UCSD-AML1 (cell line): ENCODE results near the gene KIAA0753.
A peak's percentile ranks its signal among the peaks of the same experiment; 100 is the strongest.
"Not testable (repeated sequence)": the region's sequence is repeated elsewhere in the genome, so short reads cannot be mapped to it uniquely, and the experiment has no call there.

Experiments
- DNase-seq: peaks from one replicate; lab custom pipeline; 2025; ENCODE audit not compliant: unreplicated experiment; lab: John Stamatoyannopoulos, UW

KIAA0753 gene

GRCh38 chr17:6668727-6669425 is 28.4 kb upstream of the KIAA0753 start:
- DNase-seq: no peak

- no peak for DNase-seq
Observed at GRCh38 chr17:6668219-6668618, 27.7 kb upstream of the KIAA0753 start.

GRCh38 chr17:6667516-6667915 is 27.0 kb upstream of the KIAA0753 start:
- no peak for DNase-seq

DNA sequence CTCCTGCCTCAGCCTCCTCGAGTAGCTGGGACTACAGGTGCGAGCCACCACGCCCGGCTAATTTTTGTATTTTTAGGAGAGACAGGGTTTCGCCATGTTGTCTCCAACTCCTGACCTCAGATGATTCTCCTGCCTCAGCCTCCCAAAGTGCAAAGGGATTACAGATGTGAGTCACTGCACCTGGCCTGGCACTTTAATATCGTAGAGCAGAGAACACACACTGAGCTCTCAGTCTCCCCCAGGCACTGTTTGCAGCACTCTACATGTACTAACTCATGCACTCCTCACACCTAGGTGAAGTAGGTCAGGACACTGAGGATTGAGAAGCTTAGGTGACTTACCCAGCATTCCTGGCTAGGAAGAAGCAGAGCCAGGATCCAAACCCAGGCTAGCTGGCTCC is 26.0 kb upstream of the KIAA0753 start:
- DNase-seq: no peak

GRCh38 chr17:6666077-6666521 is 25.6 kb upstream of the KIAA0753 start:
- peak; percentile 67 for DNase-seq

- DNase-seq: not testable (repeated sequence)
Observed at GRCh38 chr17:6663200-6663599, 22.7 kb upstream of the KIAA0753 start.

DNA sequence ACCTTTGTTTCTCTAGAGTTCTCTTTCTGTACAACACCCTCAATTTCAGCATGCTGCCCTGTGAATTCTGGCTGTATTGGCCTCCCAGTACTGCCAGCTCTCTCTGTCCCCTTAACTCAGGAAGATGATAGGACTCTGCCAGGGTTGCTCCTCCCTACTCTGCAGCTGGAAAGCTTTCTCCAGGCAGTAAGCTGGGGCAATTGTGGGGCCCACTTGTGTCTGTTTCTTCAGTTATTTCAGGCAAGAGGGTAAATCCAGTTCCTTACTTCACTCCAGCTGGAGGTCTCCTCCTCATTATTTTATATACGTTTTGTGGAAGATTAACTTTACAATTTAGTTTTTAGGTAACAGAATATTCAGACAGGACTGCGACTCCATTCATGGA is 20.9 kb upstream of the KIAA0753 start:
- DNase-seq: no peak

DNA sequence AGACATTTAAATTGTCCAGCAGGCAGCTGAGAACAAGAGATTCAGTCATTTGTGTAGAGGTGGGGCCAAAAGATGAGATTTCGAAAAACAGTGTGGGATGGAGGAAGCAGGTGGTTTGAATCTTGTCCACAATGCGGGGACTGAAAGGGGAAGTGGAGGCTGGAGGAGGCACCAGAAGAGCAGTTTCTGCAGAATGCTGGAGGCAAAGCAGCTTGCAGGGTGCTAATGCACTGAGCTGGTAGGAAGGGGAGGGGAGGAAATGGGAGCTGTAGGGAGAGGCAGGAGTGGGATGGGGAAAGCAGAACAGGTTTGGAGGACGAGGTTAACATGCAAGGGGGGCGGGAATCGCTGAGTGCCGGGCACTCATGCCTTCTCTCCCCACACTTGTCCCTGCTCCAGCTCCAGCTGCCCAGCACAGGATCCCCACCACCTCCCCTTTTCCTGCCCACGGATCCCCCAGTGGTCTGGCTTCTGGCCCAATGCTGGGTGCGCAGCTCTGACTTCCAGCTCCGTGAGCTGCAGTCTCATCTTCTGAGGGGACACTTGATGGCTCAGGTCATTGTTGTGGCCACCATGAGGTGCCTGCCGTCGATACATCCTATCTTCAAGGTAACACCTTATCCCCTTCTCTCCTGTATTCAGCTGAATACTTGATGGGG is 20.4 kb upstream of the KIAA0753 start:
- peak; percentile 54 for DNase-seq

DNA sequence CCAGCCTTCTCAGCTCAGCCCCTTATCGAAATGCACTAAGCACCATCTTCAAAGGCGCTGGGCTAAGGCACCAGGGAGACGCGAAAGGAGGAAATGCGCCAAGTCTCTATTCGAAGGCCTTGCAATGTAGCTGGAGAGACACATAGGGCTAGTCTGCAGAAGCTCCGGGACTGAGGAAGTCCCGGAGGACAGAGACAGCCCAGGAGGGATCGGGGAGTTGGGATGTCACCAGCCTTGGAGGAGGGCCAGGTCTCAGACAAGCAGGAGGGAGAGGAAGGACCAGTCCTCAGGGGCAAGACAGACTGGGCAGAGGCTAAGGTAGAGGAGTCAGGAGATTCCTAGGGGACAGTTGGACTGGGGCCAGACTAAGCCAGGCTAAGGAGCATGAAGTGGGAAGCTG is 19.6 kb upstream of the KIAA0753 start:
- no peak for DNase-seq

DNA sequence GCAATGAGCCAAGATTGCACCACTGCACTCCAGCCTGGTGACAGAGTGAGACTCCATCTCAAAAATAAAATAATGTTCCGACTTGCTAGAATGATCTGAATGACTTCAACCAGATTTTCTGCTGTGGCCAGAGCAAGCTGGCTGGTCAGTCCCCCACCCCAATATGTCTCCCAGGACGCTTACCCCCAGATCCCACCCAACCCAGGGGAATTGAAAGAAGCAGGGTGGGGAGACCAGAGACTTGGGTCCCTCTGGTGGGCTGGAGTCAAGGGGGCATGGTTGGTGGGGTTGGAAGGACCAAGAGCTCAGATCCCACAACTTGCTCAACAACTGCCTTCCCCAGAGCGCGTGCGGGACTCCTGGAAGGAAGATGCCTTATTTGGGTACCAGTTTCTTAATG is 17.9 kb upstream of the KIAA0753 start:
- not testable (repeated sequence) for DNase-seq

GRCh38 chr17:6657633-6658287 is 17.2 kb upstream of the KIAA0753 start:
- no peak for DNase-seq

GRCh38 chr17:6656797-6657632 is 16.5 kb upstream of the KIAA0753 start:
- not testable (repeated sequence) for DNase-seq

DNA sequence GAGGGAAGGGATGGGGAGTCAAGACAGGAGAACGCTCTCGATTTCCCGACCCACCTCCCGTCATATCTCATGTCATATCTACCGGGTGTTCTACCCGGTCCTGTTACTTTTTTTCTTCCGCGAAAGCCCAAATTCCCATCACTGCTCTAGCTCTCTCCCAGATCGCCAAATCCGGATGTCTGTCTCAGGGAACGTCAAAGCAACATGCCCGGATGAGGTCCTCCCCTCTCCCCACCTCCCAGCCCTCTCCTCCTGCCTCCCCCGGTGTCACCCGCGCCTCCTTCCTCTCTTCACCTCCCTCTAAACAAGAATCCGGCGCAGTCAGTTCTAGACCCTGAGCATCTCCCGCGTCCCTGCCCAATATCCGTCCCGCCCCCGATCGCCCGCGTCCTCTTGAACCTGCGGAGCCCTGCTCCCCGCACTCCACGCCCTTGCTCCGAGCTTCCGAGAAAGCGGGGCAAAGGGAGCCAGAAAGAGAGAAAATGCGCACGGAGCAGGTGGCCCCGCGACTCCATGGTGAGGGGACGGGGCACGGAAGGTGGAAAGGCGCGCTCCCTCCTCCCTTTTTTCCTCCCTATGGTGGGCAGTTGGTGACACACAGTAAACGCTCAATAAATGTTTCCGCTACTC is 15.3 kb upstream of the KIAA0753 start:
- DNase-seq: not testable (repeated sequence)

DNA sequence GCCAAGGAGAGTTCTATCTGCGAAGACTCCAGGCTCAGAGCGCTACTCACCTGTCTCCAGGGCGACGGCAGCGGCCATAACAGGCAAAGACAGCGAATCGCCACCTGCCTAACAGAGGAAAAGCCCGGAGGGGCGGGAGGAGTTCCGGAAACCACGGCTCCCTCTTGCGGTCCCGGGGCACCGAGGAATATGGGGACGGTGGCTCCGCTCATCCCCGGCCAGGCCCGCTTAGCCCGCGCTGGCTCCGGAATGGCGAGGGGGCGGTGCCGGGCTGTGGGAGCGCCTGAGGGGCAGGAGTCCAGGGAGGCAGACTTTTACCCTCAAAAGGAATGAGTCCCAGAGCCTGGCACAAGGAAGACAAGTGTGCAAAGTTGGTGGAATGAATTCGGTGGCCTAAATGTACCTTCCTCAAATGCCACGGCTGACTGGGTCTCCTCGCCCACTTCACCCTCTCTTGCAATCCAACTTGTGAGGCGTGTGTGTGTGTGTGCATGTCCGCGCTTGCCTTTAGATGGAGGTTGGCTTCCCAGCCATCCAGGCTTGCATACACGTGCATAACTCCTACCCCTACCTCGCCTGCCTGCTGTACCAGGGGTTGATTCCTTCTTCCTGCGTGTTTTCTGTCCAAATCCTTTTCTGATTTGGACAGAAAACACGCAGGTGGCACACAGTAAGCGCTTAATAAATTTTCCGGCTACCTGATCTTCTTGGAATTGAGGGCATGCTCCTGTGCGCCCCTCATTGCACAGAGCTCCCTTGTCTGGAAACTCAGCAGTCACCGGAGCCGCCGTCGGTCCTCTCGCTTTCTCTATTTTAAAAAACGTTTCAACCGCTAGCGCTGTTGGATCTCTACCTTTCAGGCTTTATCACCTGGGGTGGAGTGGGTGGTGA is 14.6 kb upstream of the KIAA0753 start:
- DNase-seq: no peak

DNA sequence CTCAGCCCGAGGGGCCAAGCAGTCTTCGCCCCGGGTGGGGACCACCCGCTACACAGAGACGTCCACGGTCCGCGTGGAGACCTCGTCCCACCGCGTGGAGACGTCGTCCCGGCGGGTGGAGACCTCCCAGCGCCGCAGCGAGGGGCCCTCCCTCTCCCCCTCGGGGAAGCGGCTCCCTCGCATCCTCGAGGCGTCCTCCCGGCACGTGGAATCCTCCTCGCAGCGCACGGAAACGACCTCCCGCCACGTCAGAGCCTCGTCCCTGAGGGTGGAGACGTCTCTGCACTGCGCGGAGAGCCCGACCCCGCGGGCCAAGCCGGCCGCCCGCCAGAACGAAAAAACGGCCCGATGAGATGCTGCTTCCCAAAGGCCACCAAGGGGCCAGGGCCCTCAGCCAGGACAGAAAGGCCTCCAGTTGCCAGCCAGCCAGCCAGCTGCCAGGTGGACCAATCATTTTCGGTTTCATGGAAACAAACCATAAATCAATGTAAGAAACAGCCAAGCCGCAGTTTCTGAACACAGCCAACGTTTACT is 11.5 kb upstream of the KIAA0753 start:
- no peak for DNase-seq

DNA sequence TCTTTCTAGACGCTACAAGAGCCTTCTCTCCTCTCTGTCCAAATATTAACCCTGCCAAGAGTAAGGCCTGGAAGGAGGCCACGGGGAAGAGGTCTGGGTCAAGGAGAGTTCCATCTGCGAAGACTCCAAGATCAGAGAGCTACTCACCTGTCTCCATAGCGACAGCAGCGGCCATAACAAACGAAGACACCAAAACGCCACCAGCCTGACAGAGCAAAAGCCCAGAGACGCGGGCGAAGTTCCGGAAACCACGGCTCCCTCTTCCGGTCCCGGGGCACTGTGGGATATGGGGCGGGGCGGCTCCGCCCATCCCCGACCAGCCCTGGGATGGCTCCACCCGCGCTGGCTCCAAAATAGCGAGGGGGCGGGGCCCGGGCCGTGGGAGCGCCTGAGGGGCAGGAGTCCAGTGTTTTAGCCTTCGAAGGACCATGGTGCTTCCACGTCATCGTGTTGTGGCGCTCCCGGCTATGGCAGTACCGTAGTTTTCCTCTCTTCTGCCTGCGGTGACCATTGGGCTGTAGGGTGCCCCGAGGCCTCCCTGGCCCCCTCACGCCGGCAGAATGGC is 10.9 kb upstream of the KIAA0753 start, which contains the start of the genes C17orf100 and MED31:
Gene C17orf100 (plus strand): TSS at position 409 of the 565 bp plus-strand sequence. CDS start 152 bp downstream, at position 561.
Gene MED31 (minus strand): TSS at position 252 of the 565 bp plus-strand sequence. CDS start 77 bp downstream, at position 175.
- DNase-seq: peak; percentile 95

DNA sequence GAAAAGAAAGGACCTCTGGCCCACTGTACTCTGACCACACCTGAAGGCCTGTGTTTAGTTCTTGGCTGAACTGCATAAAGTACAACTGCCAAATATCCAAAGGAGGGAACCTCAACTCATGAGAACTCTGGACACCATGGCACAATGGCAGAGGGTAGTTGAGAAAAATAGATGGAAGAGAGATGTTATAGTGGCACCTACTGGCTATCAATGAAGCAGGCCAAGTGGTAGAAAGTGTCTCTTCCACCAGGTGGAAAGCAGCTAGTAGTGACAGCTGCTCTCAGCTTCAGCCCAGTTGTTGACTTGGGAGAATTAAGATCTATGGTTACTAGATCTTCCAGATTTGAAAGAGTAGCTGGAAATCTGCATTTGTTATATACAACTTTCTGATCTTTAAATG is 7.7 kb upstream of the KIAA0753 start:
- no peak for DNase-seq

- no peak for DNase-seq
Observed at GRCh38 chr17:6643451-6644125, 3.1 kb upstream of the KIAA0753 start.
